AG10803 (cell line): ENCODE data around the gene FLT1.

Source experiments
- DNase-seq: peaks from one replicate; pipeline ENCODE4 v3.0.0; 2010; ENCODE audit warnings: low read depth
- H3K4me3 ChIP-seq: 2 replicates; pipeline ENCODE4 v1.5.1; 2011; ENCODE audit warnings: mild to moderate bottlenecking, low read length, control low read depth
- CTCF ChIP-seq: conservative IDR thresholded peaks from 2 replicates; pipeline ENCODE4 v1.5.1; 2011; ENCODE audit warnings: mild to moderate bottlenecking, low read length, control low read depth, inconsistent platforms

Gene FLT1

GRCh38 chr13:28532388-28533124 lies 37.6 kb upstream of the FLT1 start:
- TF ChIP-seq CTCF: no peak
- peak overlapping the region; percentile 60 for H3K4me3 ChIP-seq
- DNase-seq: no peak

GRCh38 chr13:28531845-28532387 lies 37.0 kb upstream of the FLT1 start:
- H3K4me3 ChIP-seq: peak overlapping the region; percentile 60
- DNase-seq: no peak
- no peak for TF ChIP-seq CTCF

GRCh38 chr13:28531077-28531844 lies 36.3 kb upstream of the FLT1 start:
- no peak for TF ChIP-seq CTCF
- peak overlapping the region; percentile 60 for H3K4me3 ChIP-seq
- DNase-seq: peak; percentile 42

GRCh38 chr13:28530729-28531076 lies 35.8 kb upstream of the FLT1 start:
- peak overlapping the region; percentile 60 for H3K4me3 ChIP-seq
- TF ChIP-seq CTCF: peak; percentile 43
- peak; percentile 43 for DNase-seq

- no peak for TF ChIP-seq CTCF
- no peak overlapping the region for H3K4me3 ChIP-seq
- DNase-seq: no peak
Measured at GRCh38 chr13:28529836-28530235, 34.9 kb upstream of the FLT1 start.

GRCh38 chr13:28528848-28529247 lies 33.9 kb upstream of the FLT1 start:
- DNase-seq: no peak
- TF ChIP-seq CTCF: no peak
- H3K4me3 ChIP-seq: no peak overlapping the region
